ENCODE measurements around the gene COL1A1.
A peak's percentile ranks its signal among the peaks of the same experiment; 100 is the strongest.

Gene COL1A1

GRCh38 chr17:50199803-50200456 is 1.5 kb downstream of the COL1A1 start:
- DNase-seq: peak; percentile 75

DNA sequence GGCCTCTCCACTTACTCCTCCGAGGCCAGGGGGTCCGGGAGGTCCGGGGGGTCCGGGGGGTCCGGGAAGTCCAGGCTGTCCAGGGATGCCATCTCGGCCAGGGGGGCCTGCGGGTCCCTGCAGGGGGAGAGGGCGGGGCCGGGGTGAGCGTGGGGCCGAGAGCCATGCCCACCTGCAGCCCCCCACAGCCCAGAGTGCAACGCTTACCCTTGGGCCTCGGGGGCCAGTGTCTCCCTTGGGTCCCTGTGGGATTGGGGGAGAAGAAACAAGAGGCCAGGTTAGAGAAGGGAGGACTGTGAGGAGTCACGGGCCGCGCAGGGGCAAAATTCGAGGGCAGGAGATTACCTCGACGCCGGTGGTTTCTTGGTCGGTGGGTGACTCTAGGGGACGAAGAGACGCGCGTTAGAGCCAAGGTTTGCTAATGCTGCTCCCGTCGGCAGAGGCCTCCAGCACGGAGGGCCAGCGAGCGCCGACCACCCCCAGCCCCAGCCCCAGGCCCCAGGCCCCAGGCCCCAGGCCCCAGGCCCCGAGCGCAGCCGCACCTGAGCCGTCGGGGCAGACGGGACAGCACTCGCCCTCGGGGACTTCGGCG is 2.1 kb downstream of the COL1A1 start:
- DNase-seq: no peak

DNA sequence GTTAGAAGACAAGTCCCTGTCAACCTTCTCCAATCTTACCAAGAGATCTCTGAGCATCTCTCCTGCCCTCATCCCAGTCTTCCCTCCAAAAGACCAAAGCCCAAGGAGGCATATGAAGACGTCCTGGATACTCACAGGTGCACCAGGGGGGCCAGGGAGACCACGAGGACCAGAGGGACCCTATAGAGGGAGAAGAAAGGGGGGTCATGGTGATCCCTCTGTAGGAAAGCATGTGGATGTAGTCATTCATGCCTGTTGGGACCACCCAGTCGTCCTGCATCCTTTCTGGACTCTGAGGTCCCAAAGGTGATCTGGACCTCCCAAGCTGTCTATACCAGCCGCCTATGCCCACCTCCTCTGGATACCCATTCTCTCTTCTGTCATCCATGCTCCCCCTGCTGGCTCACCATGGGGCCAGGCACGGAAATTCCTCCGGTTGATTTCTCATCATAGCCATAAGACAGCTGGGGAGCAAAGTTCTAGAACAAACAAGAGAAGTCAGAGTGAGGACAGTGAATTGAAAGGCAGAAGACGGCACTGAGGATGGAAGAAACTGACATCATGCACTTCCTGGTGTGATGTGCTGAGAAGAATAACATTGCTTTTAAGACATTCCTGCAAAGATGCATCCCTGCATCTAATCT is 3.3 kb downstream of the COL1A1 start:
- peak; percentile 72 for DNase-seq

DNA sequence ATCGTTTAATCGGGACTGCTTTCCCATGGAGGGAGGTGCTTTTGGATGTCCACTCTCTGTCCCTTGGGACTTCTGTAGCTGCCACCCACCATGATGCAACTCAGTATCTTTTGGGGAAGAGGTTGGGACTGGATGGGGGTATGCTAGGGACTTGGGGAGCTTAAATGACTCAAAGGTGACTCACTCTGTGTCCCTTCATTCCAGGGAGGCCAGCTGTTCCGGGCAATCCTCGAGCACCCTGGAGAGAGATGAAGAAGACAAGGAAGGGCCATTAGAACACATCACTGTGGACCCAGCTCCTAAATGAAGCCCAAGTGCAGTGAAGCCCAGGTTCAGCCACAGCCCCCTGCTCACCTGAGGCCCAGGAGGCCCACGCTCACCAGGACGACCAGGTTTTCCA is 4.6 kb downstream of the COL1A1 start:
- DNase-seq: no peak

- DNase-seq: no peak
These were observed 5.4 kb downstream of the COL1A1 start for GRCh38 chr17:50196036-50196435.

DNA sequence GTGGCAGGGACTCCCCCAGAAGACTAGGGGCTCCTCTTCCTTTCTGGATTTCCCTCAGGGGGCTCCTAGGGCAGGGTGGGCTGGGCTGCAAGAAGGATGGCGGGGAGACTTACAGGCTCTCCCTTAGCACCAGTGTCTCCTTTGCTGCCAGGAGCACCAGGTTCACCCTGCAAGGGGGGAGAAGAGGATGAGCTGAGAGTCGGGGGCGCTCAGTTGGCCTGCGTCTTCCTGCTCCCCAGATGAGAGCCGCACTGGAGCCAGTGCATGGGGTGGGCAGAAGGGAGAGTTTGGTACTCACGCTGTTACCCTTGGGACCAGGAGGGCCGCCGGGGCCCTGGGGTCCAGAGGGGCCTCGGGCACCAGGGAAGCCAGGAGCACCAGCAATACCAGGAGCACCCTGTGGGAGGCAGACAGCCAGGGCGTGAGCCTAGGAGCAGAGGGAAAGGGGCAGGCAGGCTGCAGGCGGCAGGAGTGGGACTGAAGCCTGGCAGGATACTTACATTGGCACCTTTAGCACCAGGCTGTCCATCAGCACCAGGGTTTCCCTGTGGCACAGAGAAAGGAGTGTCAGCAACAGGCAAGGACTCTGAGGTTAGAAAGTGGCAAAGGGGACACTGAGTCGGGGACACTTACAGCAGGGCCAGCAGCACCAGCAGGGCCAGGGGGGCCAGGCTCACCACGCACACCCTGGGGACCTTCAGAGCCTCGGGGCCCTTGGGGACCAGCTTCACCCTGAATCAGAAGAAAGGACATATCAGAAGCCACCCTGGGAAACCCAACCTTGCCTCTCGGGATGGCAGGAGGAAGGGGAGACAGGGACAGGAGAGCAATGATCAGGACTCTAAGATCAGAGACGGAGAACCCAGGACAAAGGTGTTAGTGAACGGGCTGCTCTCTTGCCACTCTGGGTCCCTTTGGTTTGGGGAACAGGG is 6.2 kb downstream of the COL1A1 start:
- DNase-seq: no peak

GRCh38 chr17:50194140-50194933 is 7.1 kb downstream of the COL1A1 start:
- no peak for DNase-seq

GRCh38 chr17:50192618-50193291 is 8.7 kb downstream of the COL1A1 start:
- no peak for DNase-seq

DNA sequence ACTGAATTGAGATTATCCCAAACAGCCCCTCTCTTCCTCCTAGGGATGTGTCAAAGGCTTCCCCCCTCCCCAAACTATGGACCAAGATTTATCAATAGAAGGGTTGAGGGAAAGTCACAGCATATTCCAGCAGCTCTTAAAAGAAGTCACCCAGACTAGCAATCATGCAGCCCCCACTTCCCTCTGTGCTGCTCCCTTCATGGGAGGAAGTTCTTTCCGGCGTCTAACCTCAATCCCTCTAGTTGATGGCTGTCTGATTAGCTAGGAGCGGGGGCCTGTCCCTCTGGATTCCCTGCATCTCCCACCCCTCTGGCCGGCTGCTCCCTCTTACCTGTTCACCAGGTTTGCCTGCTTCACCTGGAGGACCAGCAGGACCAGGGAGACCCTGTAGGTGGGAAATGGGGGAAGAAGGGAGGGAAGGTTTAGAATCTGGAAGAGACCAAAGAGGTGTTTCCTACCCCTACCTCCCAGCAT is 9.2 kb downstream of the COL1A1 start:
- no peak for DNase-seq

- no peak for DNase-seq
These were observed 9.9 kb downstream of the COL1A1 start for GRCh38 chr17:50191359-50192143.

DNA sequence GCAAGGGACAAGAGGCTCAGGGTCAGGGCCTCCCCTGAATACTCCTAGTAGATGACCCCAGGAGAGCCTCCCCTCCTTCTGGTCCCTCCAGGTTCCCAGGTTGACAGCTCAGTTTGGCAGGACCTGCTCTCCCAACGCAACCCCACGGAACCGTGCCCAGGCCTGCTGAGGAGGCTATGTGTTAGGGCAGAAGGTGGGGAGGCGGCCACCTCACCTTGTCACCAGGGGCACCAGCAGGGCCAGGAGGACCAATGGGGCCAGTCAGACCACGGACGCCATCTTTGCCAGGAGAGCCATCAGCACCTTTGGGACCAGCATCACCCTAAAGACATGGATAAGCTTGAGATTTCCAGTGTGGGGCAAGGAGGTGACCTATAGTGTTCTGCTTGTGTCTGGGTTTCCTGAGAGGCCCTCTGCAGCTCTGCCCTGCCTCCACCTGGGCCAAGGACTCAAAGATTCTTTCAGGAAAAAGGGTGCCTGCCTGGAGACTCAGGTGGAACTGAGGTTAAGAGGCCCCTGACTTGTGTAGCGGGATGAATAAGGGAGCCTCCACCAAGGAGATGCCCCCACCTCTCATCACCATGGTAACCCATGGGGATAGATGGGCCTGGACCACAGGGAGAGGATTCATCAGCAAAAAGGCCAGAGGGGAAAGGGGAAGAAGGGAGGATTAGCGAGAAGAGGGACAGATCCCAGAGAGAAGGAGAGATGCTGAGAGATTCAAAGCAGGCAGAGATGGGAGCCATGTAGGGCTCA is 10.7 kb downstream of the COL1A1 start:
- no peak for DNase-seq

DNA sequence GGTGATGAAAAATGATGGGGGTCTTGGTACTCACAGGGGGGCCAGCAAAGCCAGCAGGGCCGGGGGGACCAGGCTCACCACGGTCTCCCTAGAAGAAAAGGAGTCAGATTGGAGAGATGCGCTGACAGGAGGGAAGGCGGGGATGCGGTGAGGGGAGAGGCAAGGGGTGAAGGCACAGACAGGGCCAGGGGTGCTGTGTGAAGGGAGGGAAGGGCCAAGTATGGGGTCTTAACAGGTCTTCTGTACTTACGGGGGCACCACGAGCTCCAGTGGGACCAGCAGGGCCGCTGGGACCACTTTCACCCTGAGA is 11.2 kb downstream of the COL1A1 start:
- no peak for DNase-seq

DNA sequence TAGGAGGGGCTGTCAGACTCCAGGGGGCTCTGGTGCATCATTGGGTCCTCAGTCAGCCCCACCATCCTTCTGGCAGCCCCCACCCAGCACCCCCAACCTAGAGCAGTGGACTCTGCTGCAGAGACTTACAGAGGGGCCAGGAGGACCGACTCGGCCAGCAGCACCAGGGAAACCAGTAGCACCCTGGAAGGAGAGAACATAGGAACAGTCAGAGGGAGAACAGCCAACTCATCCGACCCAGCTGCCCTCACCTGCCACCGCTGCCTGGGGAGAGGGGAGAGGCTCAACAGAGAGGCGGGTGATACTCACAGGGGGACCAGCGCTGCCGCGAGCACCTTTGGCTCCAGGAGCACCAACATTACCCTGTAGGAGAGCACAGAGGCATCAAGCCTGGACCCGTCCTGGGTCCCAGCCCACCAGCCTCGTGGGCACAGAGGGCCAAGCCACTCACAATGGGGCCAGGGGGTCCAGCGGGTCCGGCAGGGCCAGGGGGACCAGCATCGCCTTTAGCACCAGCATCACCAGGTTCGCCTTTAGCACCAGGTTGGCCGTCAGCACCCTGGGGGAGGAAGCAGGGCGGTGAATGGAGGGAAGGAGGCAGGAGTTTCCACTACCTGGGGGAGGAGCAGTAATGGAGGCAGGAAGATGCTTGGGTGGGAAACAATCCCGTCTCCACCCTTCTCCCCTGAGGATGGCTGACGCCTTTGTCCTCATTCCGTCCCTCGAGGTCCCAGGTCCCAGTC is 11.7 kb downstream of the COL1A1 start:
- DNase-seq: no peak

DNA sequence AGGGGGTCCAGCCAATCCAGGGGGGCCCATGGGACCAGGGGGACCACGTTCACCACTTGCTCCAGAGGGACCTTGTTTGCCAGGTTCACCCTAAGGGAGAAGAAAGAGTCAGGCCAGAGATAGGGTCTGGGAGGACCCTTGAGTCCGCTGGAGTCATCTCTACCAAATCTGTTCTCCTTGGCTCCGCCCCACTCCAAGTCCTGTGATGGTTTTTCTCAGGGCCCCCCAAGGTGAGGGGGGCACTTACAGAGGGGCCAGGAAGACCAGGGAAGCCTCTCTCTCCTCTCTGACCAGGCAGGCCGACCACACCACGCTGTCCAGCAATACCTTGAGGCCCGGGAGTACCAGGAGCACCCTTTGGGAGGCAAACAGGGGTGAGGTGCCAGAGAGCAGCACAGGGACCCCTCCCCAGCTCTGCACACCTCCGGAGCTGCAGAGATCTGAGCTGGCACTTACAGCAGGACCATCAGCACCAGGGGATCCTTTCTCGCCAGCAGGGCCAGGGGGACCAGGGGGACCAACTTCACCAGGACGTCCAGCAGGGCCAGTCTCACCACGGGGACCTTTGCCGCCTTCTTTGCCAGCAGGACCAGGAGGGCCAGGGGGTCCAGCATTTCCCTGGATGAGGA is 12.4 kb downstream of the COL1A1 start:
- no peak for DNase-seq

DNA sequence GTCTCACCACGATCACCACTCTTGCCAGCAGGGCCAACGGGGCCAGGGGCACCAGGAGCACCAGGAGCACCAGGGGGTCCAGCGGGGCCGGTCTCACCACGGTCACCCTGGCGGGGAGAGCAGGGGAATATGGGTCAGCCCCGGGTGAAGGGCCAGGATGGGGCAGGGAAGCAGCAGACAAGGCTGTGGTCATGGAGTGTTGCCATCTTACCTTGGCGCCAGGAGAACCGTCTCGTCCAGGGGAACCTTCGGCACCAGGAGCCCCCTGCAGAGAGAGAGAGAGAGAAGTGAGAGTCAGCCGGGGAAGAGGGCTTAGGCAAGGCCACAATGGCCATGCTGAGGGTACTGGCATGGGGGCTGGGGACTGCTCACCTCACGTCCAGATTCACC is 12.9 kb downstream of the COL1A1 start:
- DNase-seq: no peak

- DNase-seq: no peak
These were observed 13.5 kb downstream of the COL1A1 start for GRCh38 chr17:50187751-50188530.

- no peak for DNase-seq
These were observed 14.1 kb downstream of the COL1A1 start for GRCh38 chr17:50187394-50187725.

GRCh38 chr17:50186661-50187393 is 14.6 kb downstream of the COL1A1 start:
- DNase-seq: no peak

Data from activated T-cell treated with anti-CD3 and anti-CD28 coated beads, Interleukin-2, amount 50 U/mL, for 1 hour (primary cell).